HCT116 (cell line): ENCODE measurements around the gene TRNAU1AP. TPM values are rescaled to one million over a fixed set of nuclear protein-coding genes. Genes with fewer than 3 reads are reported as not detected.
A peak's percentile ranks its signal among the peaks of the same experiment; 100 is the strongest.

Experiments used
- ATAC-seq: fragments of 200-7000 bp; cut with Tn5 transposase; 2 replicates; pipeline ENCODE4 v1.9.1; 2020; ENCODE audit warnings: mild to moderate bottlenecking, moderate library complexity
- BruUV-seq: library from RNA; stranded (reverse); fragments of 400-500 nt; replicated peaks from 2 replicates; lab custom pipeline; 2021; lab: Mats Ljungman, UMichigan
- CTCF ChIA-PET: fragments of 300-600 bp; sonication (Branson Sonifier 250); formaldehyde crosslinking; loops from one replicate; lab custom pipeline; 2021; ENCODE audit warnings: antibody characterized with exemption; lab: Charles Lee
- POLR2A ChIA-PET: fragments of 300-600, 350-600 bp; sonication (Branson Sonifier 250); formaldehyde crosslinking; loops from one replicate; lab custom pipeline; 2021; ENCODE audit warnings: antibody characterized with exemption; lab: Charles Lee
- RAD21 ChIA-PET, 2 experiments: fragments of 300-600 bp; sonication (Branson Sonifier 250); formaldehyde crosslinking; loops; one replicate each; lab custom pipeline; 2023; ENCODE audit warnings: low total read pairs in 2 of 2; ENCODE audit not compliant: uncharacterized antibody in 2 of 2, unreplicated experiment in 2 of 2, low non-redundant PET in 1 of 2; lab: Charles Lee
- DNase-seq: peaks from one replicate; pipeline ENCODE4 v3.0.0-alpha.2; 2010; ENCODE audit warnings: low read depth, low spot score
- H2AFZ ChIP-seq: fragments of 200-600 bp; shearing (Covaris generic), sonication (generic); 2 replicates; pipeline ENCODE4 v1.6.1; 2017; ENCODE audit warnings: low read depth, mixed run types, mixed read lengths, antibody characterized with exemption, low read length; ENCODE audit not compliant: poor library complexity, severe bottlenecking
- H3K27ac ChIP-seq: 2 replicates; pipeline ENCODE4 v1.5.1; 2012; ENCODE audit warnings: low read depth, low read length
- H3K27me3 ChIP-seq: fragments of 200-600 bp; sonication (generic); 2 replicates; pipeline ENCODE4 v1.6.1; 2016; ENCODE audit warnings: mixed run types, low read length, mixed read lengths; ENCODE audit not compliant: insufficient read depth
- H3K36me3 ChIP-seq, 2 experiments: fragments of 200-500 bp in 1 of 2; fragments of 200-600 bp in 1 of 2; sonication (Bioruptor generic) in 1 of 2; sonication (generic) in 1 of 2; 2 replicates each; pipeline versions ENCODE4 v1.5.1 to v1.6.1; 2014 to 2016; ENCODE audit warnings: low read length in 2 of 2, inconsistent platforms in 1 of 2, mixed read lengths in 1 of 2, mixed run types in 1 of 2; ENCODE audit not compliant: insufficient read depth in 2 of 2, control insufficient read depth in 1 of 2
- H3K4me1 ChIP-seq, 2 experiments: fragments of 200-600 bp in 1 of 2; sonication (generic) in 1 of 2; 2 replicates each; pipeline versions ENCODE4 v1.5.1 to v1.6.1; 2012 to 2017; ENCODE audit warnings: low read length in 2 of 2, inconsistent platforms in 1 of 2, mild to moderate bottlenecking in 1 of 2, mixed read lengths in 1 of 2, mixed run types in 1 of 2, moderate library complexity in 1 of 2; ENCODE audit not compliant: insufficient read depth in 2 of 2, control insufficient read depth in 1 of 2
- H3K4me2 ChIP-seq: fragments of 200-600 bp; sonication (generic); 2 replicates; pipeline ENCODE4 v1.6.1; 2017; ENCODE audit warnings: mixed run types, low read length, mixed read lengths
- H3K4me3 ChIP-seq, 2 experiments: fragments of 200-600 bp in 1 of 2; sonication (generic) in 1 of 2; replicated peaks in 1 of 2; 2 replicates each; pipeline ENCODE4 v1.5.1; 2011 to 2016; ENCODE audit warnings: low read length in 2 of 2, control low read depth in 1 of 2, low read depth in 1 of 2, mild to moderate bottlenecking in 1 of 2, mixed read lengths in 1 of 2, mixed run types in 1 of 2
- H3K79me2 ChIP-seq: fragments of 200-600 bp; sonication (generic); 2 replicates; pipeline ENCODE4 v1.6.1; 2017; ENCODE audit warnings: mild to moderate bottlenecking, mixed run types, low read length, moderate library complexity, mixed read lengths; ENCODE audit not compliant: insufficient read depth
- H3K9ac ChIP-seq: fragments of 200-600 bp; sonication (generic); 2 replicates; pipeline ENCODE4 v1.6.1; 2016; ENCODE audit warnings: low read length, mixed read lengths
- H3K9me2 ChIP-seq: fragments of 200-600 bp; sonication (generic), shearing (Covaris generic); 2 replicates; pipeline ENCODE4 v1.6.1; 2017; ENCODE audit warnings: mixed run types, mild to moderate bottlenecking, moderate library complexity; ENCODE audit not compliant: insufficient read depth
- H3K9me3 ChIP-seq, 2 experiments: fragments of 200-500 bp in 1 of 2; fragments of 200-600 bp in 1 of 2; sonication (Bioruptor generic) in 1 of 2; sonication (generic) in 1 of 2; 2 replicates each; pipeline ENCODE4 v1.6.1; 2014 to 2017; ENCODE audit warnings: low read length in 2 of 2, mixed read lengths in 2 of 2, inconsistent platforms in 1 of 2, low read depth in 1 of 2, mild to moderate bottlenecking in 1 of 2, mixed run types in 1 of 2, moderate library complexity in 1 of 2; ENCODE audit not compliant: control insufficient read depth in 1 of 2, insufficient read depth in 1 of 2
- H4K20me1 ChIP-seq: fragments of 200-600 bp; sonication (generic), shearing (Covaris generic); 2 replicates; pipeline ENCODE4 v1.6.1; 2017; ENCODE audit warnings: mixed run types, mild to moderate bottlenecking, moderate library complexity; ENCODE audit not compliant: insufficient read depth
- ATF3 ChIP-seq: IDR thresholded peaks from 2 replicates; pipeline ENCODE4 v1.6.1; 2012
- CEBPB ChIP-seq: IDR thresholded peaks from 2 replicates; pipeline ENCODE4 v1.6.1; 2012; ENCODE audit warnings: low read depth
- CTCF ChIP-seq, 3 experiments: fragments of 200-600 bp in 1 of 3; sonication (generic) in 1 of 3; IDR thresholded peaks in 2 of 3; conservative IDR thresholded peaks in 1 of 3; 2 replicates each; pipeline ENCODE4 v1.5.1; 2012 to 2017; ENCODE audit warnings: low read depth in 2 of 3, low read length in 2 of 3, antibody characterized with exemption in 1 of 3, borderline replicate concordance in 1 of 3, control low read depth in 1 of 3, mild to moderate bottlenecking in 1 of 3, mixed read lengths in 1 of 3, mixed run types in 1 of 3, moderate library complexity in 1 of 3; ENCODE audit not compliant: insufficient read depth in 1 of 3
- EGR1 ChIP-seq: IDR thresholded peaks from 2 replicates; pipeline ENCODE4 v1.6.1; 2012; ENCODE audit warnings: low read depth
- ELF1 ChIP-seq: IDR thresholded peaks from 2 replicates; pipeline ENCODE4 v1.6.1; 2012; ENCODE audit warnings: low read depth, borderline replicate concordance
- EZH2 ChIP-seq: fragments of 200-600 bp; sonication (generic); IDR thresholded peaks from 2 replicates; pipeline ENCODE4 v1.6.1; 2017; ENCODE audit warnings: antibody characterized with exemption, mixed run types
- EZH2phosphoT487 ChIP-seq: fragments of 200-600 bp; IDR thresholded peaks from 2 replicates; pipeline ENCODE4 v1.6.1; 2018; ENCODE audit warnings: antibody characterized with exemption, borderline replicate concordance
- FOSL1 ChIP-seq: IDR thresholded peaks from 2 replicates; pipeline ENCODE4 v1.6.1; 2012; ENCODE audit warnings: low read depth
- JUND ChIP-seq: IDR thresholded peaks from 2 replicates; pipeline ENCODE4 v1.6.1; 2012
- MAX ChIP-seq: IDR thresholded peaks from 2 replicates; pipeline ENCODE4 v1.6.1; 2012
- POLR2A ChIP-seq: IDR thresholded peaks from 2 replicates; pipeline ENCODE4 v1.7.0; 2011; ENCODE audit warnings: borderline replicate concordance; ENCODE audit not compliant: insufficient read depth, insufficient read length; ENCODE audit errors: extremely low read depth
- POLR2AphosphoS5 ChIP-seq: IDR thresholded peaks from 2 replicates; pipeline ENCODE4 v1.6.1; 2011; ENCODE audit warnings: mild to moderate bottlenecking, low read depth, low read length, moderate library complexity
- RAD21 ChIP-seq: IDR thresholded peaks from 2 replicates; pipeline ENCODE4 v1.6.1; 2012; ENCODE audit warnings: low read depth, mild to moderate bottlenecking
- REST ChIP-seq: IDR thresholded peaks from 2 replicates; pipeline ENCODE4 v1.6.1; 2012; ENCODE audit warnings: low read depth
- SIN3A ChIP-seq: IDR thresholded peaks from 2 replicates; pipeline ENCODE4 v1.6.1; 2012; ENCODE audit warnings: low read depth
- SP1 ChIP-seq: IDR thresholded peaks from 2 replicates; pipeline ENCODE4 v1.6.1; 2012; ENCODE audit warnings: low read depth
- SRF ChIP-seq: IDR thresholded peaks from 2 replicates; pipeline ENCODE4 v1.6.1; 2012; ENCODE audit warnings: low read depth
- TCF7L2 ChIP-seq: IDR thresholded peaks from 2 replicates; pipeline ENCODE4 v1.7.0; 2011; ENCODE audit warnings: borderline replicate concordance, inconsistent platforms; ENCODE audit not compliant: insufficient read depth, insufficient read length; ENCODE audit errors: extremely low read depth
- YY1 ChIP-seq: IDR thresholded peaks from 2 replicates; pipeline ENCODE4 v1.6.1; 2011; ENCODE audit warnings: low read length, low read depth, moderate library complexity, mild to moderate bottlenecking; ENCODE audit not compliant: insufficient replicate concordance; ENCODE audit errors: extremely low read depth
- ZBTB33 ChIP-seq: IDR thresholded peaks from 2 replicates; pipeline ENCODE4 v1.6.1; 2011; ENCODE audit warnings: mild to moderate bottlenecking, low read length, moderate library complexity; ENCODE audit not compliant: insufficient replicate concordance; ENCODE audit errors: extremely low read depth
- ZFX ChIP-seq: fragments of 450-650 bp; IDR thresholded peaks from 2 replicates; pipeline ENCODE4 v1.6.1; 2017
- intact Hi-C: fragments of 100-400 bp; cut with micrococcal nuclease; formaldehyde crosslinking; loops from 2 replicates; pipeline ENCODE4 v1.10.0; 2022
- total RNA-seq: library from RNA; stranded (reverse); gene quantifications from one replicate; pipeline ENCODE4 v1.2.1, GENCODE V29; 2021; ENCODE audit not compliant: unreplicated experiment

Gene TRNAU1AP
- total RNA-seq, 1 experiment from 2014 or later, result 29.7 TPM

GRCh38 chr1:28601696-28602095 lies 48.8 kb downstream of the TRNAU1AP start:
- Histone ChIP-seq H3K27me3 (no peaks in the 10 kb centered on the region), H3K9ac (peak overlapping the region; percentile 45), H4K20me1 (no peaks in the 10 kb centered on the region), H3K9me3 (no peaks in the 10 kb centered on the region), H3K4me2 (peak overlapping the region; percentile 67), H3K4me3 (peak overlapping the region in 1 of 2 experiments; percentile 31; a peak in 3 of 4 replicates), H3K27ac (peak overlapping the region; percentile 57), H3K4me1 (peaks cover 17 to 33% of the 10 kb centered on the region in 2 experiments), H3K9me2 (no peaks in the 10 kb centered on the region), H3K36me3 (peaks cover 8 to 22% of the 10 kb centered on the region in 2 experiments), H3K79me2 (no peaks in the 10 kb centered on the region), H2AFZ (no peak overlapping the region)
- intact Hi-C loops, result loop anchor here (2.0 to 5.0 kb wide), 4 partner anchors 193 to 744 kb away; no protein-coding TSS in a partner anchor
- no TSS peak for BruUV-seq
- POLR2A ChIA-PET, result interaction anchor here (2.0 to 2.9 kb wide), 3 partner anchors 19 to 91 kb away, joined by 5 to 22 read pairs (median 6); no protein-coding TSS in a partner anchor
- peak; percentile 66 for DNase-seq
- peak; percentile 83 for ATAC-seq
- CTCF ChIA-PET, result interaction anchor here (1.4 to 3.3 kb wide), 8 partner anchors 75 to 352 kb away, joined by 3 to 21 read pairs (median 11); no protein-coding TSS in a partner anchor
- RAD21 ChIA-PET, result no interaction called here
- TF ChIP-seq EGR1, result no peak
- TF ChIP-seq ELF1, result no peak
- peak; percentile 88 for TF ChIP-seq JUND
- TF ChIP-seq ZFX, result no peak
- no peak for TF ChIP-seq EZH2
- TF ChIP-seq SRF, result no peak
- no peak for TF ChIP-seq SIN3A
- no peak for TF ChIP-seq POLR2A
- no peak for TF ChIP-seq TCF7L2
- no peak for TF ChIP-seq EZH2phosphoT487
- TF ChIP-seq MAX, result 0 out of 2 replicates have a peak, but pooled peaks have one; percentile 21
- TF ChIP-seq RAD21, result peak; percentile 33; the same call in 1 of the 2 replicates
- no peak for TF ChIP-seq CTCF (IDR thresholded peaks at IDR 0.05 in 2 of 3, conservative IDR thresholded peaks at IDR 0.05 in 1 of 3; ENCODE audit: borderline replicate concordance in 1 of 3, insufficient read depth in 1 of 3, low read depth in 2 of 3, low read length in 2 of 3)
- TF ChIP-seq CEBPB, result no peak
- no peak for TF ChIP-seq ZBTB33
- peak; percentile 51; the same call in 1 of the 2 replicates for TF ChIP-seq SP1
- no peak for TF ChIP-seq ATF3
- TF ChIP-seq FOSL1, result peak; percentile 81
- no peak for TF ChIP-seq POLR2AphosphoS5
- no peak for TF ChIP-seq REST
- TF ChIP-seq YY1, result no peak
